Activated CD8-positive, alpha-beta T cell treated with anti-CD3 and anti-CD28 coated beads for 36 hours (primary cell): ENCODE data around the gene LEO1. TPM values are rescaled to one million over a fixed set of nuclear protein-coding genes. Genes with fewer than 3 reads are reported as not detected.
A peak's percentile ranks its signal among the peaks of the same experiment; 100 is the strongest.

Experiments
- ATAC-seq: fragments of 200-7000 bp; cut with Tn5 transposase; one replicate; pipeline ENCODE4 v1.10.0; 2021; ENCODE audit warnings: mild to moderate bottlenecking, moderate library complexity
- CTCF ChIA-PET: fragments of 350-600 bp; sonication (Branson Sonifier 250); formaldehyde crosslinking; loops from one replicate; lab custom pipeline; 2021; ENCODE audit warnings: antibody characterized with exemption; lab: Charles Lee
- POLR2A ChIA-PET: fragments of 350-600 bp; sonication (Branson Sonifier 250); formaldehyde crosslinking; loops from one replicate; lab custom pipeline; 2021; ENCODE audit warnings: antibody characterized with exemption; lab: Charles Lee
- DNase-seq: peaks from one replicate; pipeline ENCODE4 v3.0.0-alpha.2; 2020
- H3K27ac Mint-ChIP-seq: one replicate; pipeline ENCODE4 v1.8.0; 2021; ENCODE audit warnings: mild to moderate bottlenecking, mixed read lengths
- H3K27me3 Mint-ChIP-seq: one replicate; pipeline ENCODE4 v1.8.0; 2021; ENCODE audit warnings: mixed read lengths
- H3K36me3 Mint-ChIP-seq: one replicate; pipeline ENCODE4 v1.8.0; 2021; ENCODE audit warnings: low read depth, mixed read lengths
- H3K4me1 Mint-ChIP-seq: one replicate; pipeline ENCODE4 v1.8.0; 2021; ENCODE audit warnings: low read depth, mixed read lengths
- H3K4me3 Mint-ChIP-seq: one replicate; pipeline ENCODE4 v1.8.0; 2021; ENCODE audit warnings: mild to moderate bottlenecking, moderate library complexity, mixed read lengths
- H3K9me3 Mint-ChIP-seq: one replicate; pipeline ENCODE4 v1.8.0; 2021; ENCODE audit warnings: mixed read lengths
- CTCF ChIP-seq: fragments of 200-600 bp; IDR thresholded peaks from one replicate; pipeline ENCODE4 v1.8.0; 2022; ENCODE audit warnings: antibody characterized with exemption, mild to moderate bottlenecking
- intact Hi-C: fragments of 100-400 bp; cut with micrococcal nuclease; formaldehyde crosslinking; loops from one replicate; pipeline ENCODE4 v1.10.0; 2022
- total RNA-seq, 2 experiments: library from RNA; stranded (reverse); gene quantifications; one replicate each; pipeline ENCODE4 v1.2.3, GENCODE V29; 2021

Gene LEO1
- total RNA-seq, 2 experiments from 2014 or later, result 28.9 to 31.1 TPM

- no peak for TF ChIP-seq CTCF
- ChIA-PET POLR2A (interaction anchor here (0.7 to 3.1 kb wide), 8 partner anchors 10 to 209 kb away, joined by 3 to 17 read pairs (median 4); no protein-coding TSS in a partner anchor), CTCF (interaction anchor here (0.8 to 1.5 kb wide), 3 partner anchors 77 to 257 kb away, joined by 3 to 8 read pairs (median 4); no protein-coding TSS in a partner anchor)
- H3K27ac Mint-ChIP-seq, result peak overlapping the region; percentile 89
- intact Hi-C loops, result no loop called here
- peaks cover 33% of the 10 kb centered on the region for H3K36me3 Mint-ChIP-seq
- DNase-seq (no peak), ATAC-seq (no peak)
- peaks cover 24% of the 10 kb centered on the region for H3K4me1 Mint-ChIP-seq
- peaks cover 8% of the 10 kb centered on the region for H3K9me3 Mint-ChIP-seq
- H3K4me3 Mint-ChIP-seq, result peak overlapping the region; percentile 94
- peaks cover 1% of the 10 kb centered on the region for H3K27me3 Mint-ChIP-seq
Measured at GRCh38 chr15:51970132-51970817, 1.3 kb downstream of the LEO1 start.

GRCh38 chr15:51969728-51970127, 1.9 kb downstream of the LEO1 start:
- H3K27ac Mint-ChIP-seq, result peak overlapping the region; percentile 21
- peaks cover 1% of the 10 kb centered on the region for H3K27me3 Mint-ChIP-seq
- peak overlapping the region; percentile 94 for H3K4me3 Mint-ChIP-seq
- H3K9me3 Mint-ChIP-seq, result peaks cover 8% of the 10 kb centered on the region
- H3K4me1 Mint-ChIP-seq, result peaks cover 26% of the 10 kb centered on the region
- no peak for TF ChIP-seq CTCF
- DNase-seq (no peak), ATAC-seq (no peak)
- intact Hi-C loops, result no loop called here
- ChIA-PET CTCF (interaction anchor here (0.8 to 1.5 kb wide), 2 partner anchors 78 to 110 kb away, joined by 3 to 8 read pairs; no protein-coding TSS in a partner anchor), POLR2A (interaction anchor here (3.1 kb wide), 1 partner anchor 11 kb away, joined by 17 read pairs; no protein-coding TSS in a partner anchor)
- H3K36me3 Mint-ChIP-seq, result peaks cover 37% of the 10 kb centered on the region

- intact Hi-C loops, result no loop called here
- peaks cover 31% of the 10 kb centered on the region for H3K4me1 Mint-ChIP-seq
- peaks cover 8% of the 10 kb centered on the region for H3K9me3 Mint-ChIP-seq
- peaks cover 1% of the 10 kb centered on the region for H3K27me3 Mint-ChIP-seq
- H3K4me3 Mint-ChIP-seq, result no peak overlapping the region
- CTCF ChIA-PET, result interaction anchor here (0.7 to 1.7 kb wide), 2 partner anchors 79 to 111 kb away, joined by 3 to 4 read pairs; no protein-coding TSS in a partner anchor
- H3K27ac Mint-ChIP-seq, result no peak overlapping the region
- H3K36me3 Mint-ChIP-seq, result peaks cover 48% of the 10 kb centered on the region
- ATAC-seq (no peak), DNase-seq (no peak)
- POLR2A ChIA-PET, result interaction anchor here (0.7 to 0.9 kb wide), 2 partner anchors 41 to 320 kb away, joined by 3 read pairs; no protein-coding TSS in a partner anchor
- TF ChIP-seq CTCF, result no peak
Measured at GRCh38 chr15:51967583-51967982, 4.0 kb downstream of the LEO1 start.

GRCh38 chr15:51966192-51966591, 5.4 kb downstream of the LEO1 start:
- H3K4me3 Mint-ChIP-seq, result no peak overlapping the region
- TF ChIP-seq CTCF, result no peak
- ChIA-PET CTCF (interaction anchor here (1.2 to 2.0 kb wide), 2 partner anchors 14 to 217 kb away, joined by 3 to 6 read pairs; no protein-coding TSS in a partner anchor), POLR2A (no interaction called here)
- no peaks in the 10 kb centered on the region for H3K27me3 Mint-ChIP-seq
- DNase-seq (no peak), ATAC-seq (no peak)
- H3K4me1 Mint-ChIP-seq, result peaks cover 31% of the 10 kb centered on the region
- H3K27ac Mint-ChIP-seq, result no peak overlapping the region
- H3K36me3 Mint-ChIP-seq, result peaks cover 49% of the 10 kb centered on the region
- intact Hi-C loops, result no loop called here
- H3K9me3 Mint-ChIP-seq, result peaks cover 8% of the 10 kb centered on the region

DNA sequence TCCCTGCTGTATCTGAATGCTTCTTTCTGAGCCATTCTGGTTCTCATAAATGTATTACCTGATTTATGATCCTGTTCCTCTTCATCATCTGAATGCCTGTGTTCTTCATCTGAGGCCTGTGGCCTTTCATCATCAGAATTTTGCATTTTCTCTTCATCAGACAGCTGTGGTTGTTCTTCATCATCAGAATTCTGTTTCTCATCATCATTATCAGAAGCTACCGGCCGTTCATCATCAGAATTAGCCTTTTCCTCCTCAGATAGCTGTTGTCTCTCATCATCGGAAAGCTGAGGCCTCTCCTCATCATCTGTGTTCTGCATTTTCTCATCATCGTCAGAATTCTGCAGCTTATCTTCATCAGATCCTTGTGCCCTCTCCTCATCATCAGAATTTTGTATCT, 5.9 kb downstream of the LEO1 start:
- H3K4me3 Mint-ChIP-seq, result no peak overlapping the region
- no peak for ATAC-seq
- no peak for TF ChIP-seq CTCF
- no peaks in the 10 kb centered on the region for H3K27me3 Mint-ChIP-seq
- CTCF ChIA-PET, result interaction anchor here (2.0 kb wide), 1 partner anchor 14 kb away, joined by 6 read pairs; no protein-coding TSS in a partner anchor
- peaks cover 8% of the 10 kb centered on the region for H3K9me3 Mint-ChIP-seq
- POLR2A ChIA-PET, result no interaction called here
- H3K27ac Mint-ChIP-seq, result no peak overlapping the region
- H3K36me3 Mint-ChIP-seq, result peaks cover 50% of the 10 kb centered on the region
- intact Hi-C loops, result no loop called here
- H3K4me1 Mint-ChIP-seq, result peaks cover 31% of the 10 kb centered on the region
- DNase-seq, result no peak
